Measurements from ENCODE around the gene CCL22. TPM values are rescaled to one million over a fixed set of nuclear protein-coding genes. Genes with fewer than 3 reads are reported as not detected.

The CCL22 gene
- total and polyA plus RNA-seq, 2 experiments from 2014 or later = 0.19 TPM; not detected in 1

DNA sequence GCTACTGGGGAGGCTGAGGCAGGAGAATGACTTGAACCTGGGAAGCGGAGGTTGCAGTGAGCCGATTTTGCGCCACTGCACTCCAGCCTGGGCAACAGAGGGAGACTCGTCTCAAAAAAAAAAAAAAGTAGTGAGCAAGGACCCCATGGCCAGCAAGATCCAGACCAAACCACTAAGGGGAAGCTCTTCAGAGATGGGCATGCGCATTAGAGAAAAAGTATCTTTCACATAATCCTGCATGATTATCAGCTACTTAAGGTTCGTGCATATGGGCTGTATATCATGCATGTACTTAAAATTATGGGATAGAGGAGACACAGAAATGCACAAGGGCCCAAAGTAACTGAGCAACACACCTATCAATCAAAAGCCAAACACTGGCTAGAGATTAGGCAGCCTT, 10.7 kb upstream of the CCL22 start:
- H3K4me3 Mint-ChIP-seq = no peak overlapping the region
- no peaks in the 10 kb centered on the region for H3F3A ChIP-seq (replicated peaks; ENCODE audit: low read depth)
- H3K4me1 Mint-ChIP-seq = no peaks in the 10 kb centered on the region
- no peaks in the 10 kb centered on the region; the same call in 2 of the 3 replicates for H3K9me3 Mint-ChIP-seq
- H3K9me2 ChIP-seq (ENCODE audit: insufficient read depth) = no peaks in the 10 kb centered on the region
- no peaks in the 10 kb centered on the region for H3K27me3 ChIP-seq (ENCODE audit: insufficient read depth)
- H2AFZ ChIP-seq = no peak overlapping the region
- no peaks in the 10 kb centered on the region for H3K36me3 Mint-ChIP-seq (ENCODE audit: low read depth)
- H3K27me3 Mint-ChIP-seq (ENCODE audit: insufficient read depth, low read depth, poor library complexity) = peaks cover 8% of the 10 kb centered on the region
- H3K4me3 ChIP-seq = no peak overlapping the region
- TF ChIP-seq, protein P1, sequence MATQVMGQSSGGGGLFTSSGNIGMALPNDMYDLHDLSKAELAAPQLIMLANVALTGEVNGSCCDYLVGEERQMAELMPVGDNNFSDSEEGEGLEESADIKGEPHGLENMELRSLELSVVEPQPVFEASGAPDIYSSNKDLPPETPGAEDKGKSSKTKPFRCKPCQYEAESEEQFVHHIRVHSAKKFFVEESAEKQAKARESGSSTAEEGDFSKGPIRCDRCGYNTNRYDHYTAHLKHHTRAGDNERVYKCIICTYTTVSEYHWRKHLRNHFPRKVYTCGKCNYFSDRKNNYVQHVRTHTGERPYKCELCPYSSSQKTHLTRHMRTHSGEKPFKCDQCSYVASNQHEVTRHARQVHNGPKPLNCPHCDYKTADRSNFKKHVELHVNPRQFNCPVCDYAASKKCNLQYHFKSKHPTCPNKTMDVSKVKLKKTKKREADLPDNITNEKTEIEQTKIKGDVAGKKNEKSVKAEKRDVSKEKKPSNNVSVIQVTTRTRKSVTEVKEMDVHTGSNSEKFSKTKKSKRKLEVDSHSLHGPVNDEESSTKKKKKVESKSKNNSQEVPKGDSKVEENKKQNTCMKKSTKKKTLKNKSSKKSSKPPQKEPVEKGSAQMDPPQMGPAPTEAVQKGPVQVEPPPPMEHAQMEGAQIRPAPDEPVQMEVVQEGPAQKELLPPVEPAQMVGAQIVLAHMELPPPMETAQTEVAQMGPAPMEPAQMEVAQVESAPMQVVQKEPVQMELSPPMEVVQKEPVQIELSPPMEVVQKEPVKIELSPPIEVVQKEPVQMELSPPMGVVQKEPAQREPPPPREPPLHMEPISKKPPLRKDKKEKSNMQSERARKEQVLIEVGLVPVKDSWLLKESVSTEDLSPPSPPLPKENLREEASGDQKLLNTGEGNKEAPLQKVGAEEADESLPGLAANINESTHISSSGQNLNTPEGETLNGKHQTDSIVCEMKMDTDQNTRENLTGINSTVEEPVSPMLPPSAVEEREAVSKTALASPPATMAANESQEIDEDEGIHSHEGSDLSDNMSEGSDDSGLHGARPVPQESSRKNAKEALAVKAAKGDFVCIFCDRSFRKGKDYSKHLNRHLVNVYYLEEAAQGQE (IDR thresholded peaks at IDR 0.05; ENCODE audit: unreplicated experiment) = no peak
- TF ChIP-seq CREB1 (CRISPR knock-in tag; IDR thresholded peaks at IDR 0.05; ENCODE audit: low read depth) (no peak), POLR2AphosphoS5 (IDR thresholded peaks at IDR 0.05; ENCODE audit: low read depth) (no peak), EZH2phosphoT487 (IDR thresholded peaks at IDR 0.05; ENCODE audit: unreplicated experiment) (no peak), ETS1 (IDR thresholded peaks at IDR 0.05) (no peak), ZNF331 (CRISPR knock-in tag; IDR thresholded peaks at IDR 0.05; ENCODE audit: low read depth) (no peak), CTCF (conservative IDR thresholded peaks at IDR 0.05; ENCODE audit: low read depth in 2 of 2) (no peak), NANOG (IDR thresholded peaks at IDR 0.05; ENCODE audit: borderline replicate concordance) (no peak), ZNF114 (CRISPR knock-in tag; IDR thresholded peaks at IDR 0.05) (no peak), JUNB (IDR thresholded peaks at IDR 0.05; ENCODE audit: unreplicated experiment) (no peak), EZH2 (IDR thresholded peaks at IDR 0.05; ENCODE audit: low read depth, unreplicated experiment) (no peak), STAT1 (IDR thresholded peaks at IDR 0.05; ENCODE audit: unreplicated experiment) (no peak)
- TF ChIP-seq, protein P2, sequence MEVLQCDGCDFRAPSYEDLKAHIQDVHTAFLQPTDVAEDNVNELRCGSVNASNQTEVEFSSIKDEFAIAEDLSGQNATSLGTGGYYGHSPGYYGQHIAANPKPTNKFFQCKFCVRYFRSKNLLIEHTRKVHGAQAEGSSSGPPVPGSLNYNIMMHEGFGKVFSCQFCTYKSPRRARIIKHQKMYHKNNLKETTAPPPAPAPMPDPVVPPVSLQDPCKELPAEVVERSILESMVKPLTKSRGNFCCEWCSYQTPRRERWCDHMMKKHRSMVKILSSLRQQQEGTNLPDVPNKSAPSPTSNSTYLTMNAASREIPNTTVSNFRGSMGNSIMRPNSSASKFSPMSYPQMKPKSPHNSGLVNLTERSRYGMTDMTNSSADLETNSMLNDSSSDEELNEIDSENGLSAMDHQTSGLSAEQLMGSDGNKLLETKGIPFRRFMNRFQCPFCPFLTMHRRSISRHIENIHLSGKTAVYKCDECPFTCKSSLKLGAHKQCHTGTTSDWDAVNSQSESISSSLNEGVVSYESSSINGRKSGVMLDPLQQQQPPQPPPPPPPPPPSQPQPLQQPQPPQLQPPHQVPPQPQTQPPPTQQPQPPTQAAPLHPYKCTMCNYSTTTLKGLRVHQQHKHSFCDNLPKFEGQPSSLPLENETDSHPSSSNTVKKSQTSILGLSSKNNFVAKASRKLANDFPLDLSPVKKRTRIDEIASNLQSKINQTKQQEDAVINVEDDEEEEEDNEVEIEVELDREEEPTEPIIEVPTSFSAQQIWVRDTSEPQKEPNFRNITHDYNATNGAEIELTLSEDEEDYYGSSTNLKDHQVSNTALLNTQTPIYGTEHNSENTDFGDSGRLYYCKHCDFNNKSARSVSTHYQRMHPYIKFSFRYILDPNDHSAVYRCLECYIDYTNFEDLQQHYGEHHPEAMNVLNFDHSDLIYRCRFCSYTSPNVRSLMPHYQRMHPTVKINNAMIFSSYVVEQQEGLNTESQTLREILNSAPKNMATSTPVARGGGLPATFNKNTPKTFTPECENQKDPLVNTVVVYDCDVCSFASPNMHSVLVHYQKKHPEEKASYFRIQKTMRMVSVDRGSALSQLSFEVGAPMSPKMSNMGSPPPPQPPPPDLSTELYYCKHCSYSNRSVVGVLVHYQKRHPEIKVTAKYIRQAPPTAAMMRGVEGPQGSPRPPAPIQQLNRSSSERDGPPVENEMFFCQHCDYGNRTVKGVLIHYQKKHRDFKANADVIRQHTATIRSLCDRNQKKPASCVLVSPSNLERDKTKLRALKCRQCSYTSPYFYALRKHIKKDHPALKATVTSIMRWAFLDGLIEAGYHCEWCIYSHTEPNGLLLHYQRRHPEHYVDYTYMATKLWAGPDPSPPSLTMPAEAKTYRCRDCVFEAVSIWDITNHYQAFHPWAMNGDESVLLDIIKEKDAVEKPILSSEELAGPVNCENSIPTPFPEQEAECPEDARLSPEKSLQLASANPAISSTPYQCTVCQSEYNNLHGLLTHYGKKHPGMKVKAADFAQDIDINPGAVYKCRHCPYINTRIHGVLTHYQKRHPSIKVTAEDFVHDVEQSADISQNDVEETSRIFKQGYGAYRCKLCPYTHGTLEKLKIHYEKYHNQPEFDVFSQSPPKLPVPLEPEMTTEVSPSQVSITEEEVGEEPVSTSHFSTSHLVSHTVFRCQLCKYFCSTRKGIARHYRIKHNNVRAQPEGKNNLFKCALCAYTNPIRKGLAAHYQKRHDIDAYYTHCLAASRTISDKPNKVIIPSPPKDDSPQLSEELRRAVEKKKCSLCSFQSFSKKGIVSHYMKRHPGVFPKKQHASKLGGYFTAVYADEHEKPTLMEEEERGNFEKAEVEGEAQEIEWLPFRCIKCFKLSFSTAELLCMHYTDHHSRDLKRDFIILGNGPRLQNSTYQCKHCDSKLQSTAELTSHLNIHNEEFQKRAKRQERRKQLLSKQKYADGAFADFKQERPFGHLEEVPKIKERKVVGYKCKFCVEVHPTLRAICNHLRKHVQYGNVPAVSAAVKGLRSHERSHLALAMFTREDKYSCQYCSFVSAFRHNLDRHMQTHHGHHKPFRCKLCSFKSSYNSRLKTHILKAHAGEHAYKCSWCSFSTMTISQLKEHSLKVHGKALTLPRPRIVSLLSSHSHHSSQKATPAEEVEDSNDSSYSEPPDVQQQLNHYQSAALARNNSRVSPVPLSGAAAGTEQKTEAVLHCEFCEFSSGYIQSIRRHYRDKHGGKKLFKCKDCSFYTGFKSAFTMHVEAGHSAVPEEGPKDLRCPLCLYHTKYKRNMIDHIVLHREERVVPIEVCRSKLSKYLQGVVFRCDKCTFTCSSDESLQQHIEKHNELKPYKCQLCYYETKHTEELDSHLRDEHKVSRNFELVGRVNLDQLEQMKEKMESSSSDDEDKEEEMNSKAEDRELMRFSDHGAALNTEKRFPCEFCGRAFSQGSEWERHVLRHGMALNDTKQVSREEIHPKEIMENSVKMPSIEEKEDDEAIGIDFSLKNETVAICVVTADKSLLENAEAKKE (CRISPR knock-in tag; IDR thresholded peaks at IDR 0.05) = no peak
- no peak overlapping the region for H3K4me2 ChIP-seq
- no peak overlapping the region for H3K27ac ChIP-seq (ENCODE audit: low read depth)
- no peaks in the 10 kb centered on the region for H3K36me3 ChIP-seq (ENCODE audit: insufficient read depth)
- no peaks in the 10 kb centered on the region; the same call in 1 of the 2 replicates for H4K20me1 ChIP-seq (replicated peaks; ENCODE audit: insufficient read depth)
- H3K27ac Mint-ChIP-seq = no peak overlapping the region
- no peaks in the 10 kb centered on the region for H3K4me1 ChIP-seq (ENCODE audit: insufficient read depth)
- H3K79me2 ChIP-seq (replicated peaks; ENCODE audit: insufficient read depth) = no peaks in the 10 kb centered on the region
- DNase-seq (ENCODE audit: low spot score) (no peak), ATAC-seq (no peak)

All from GM23338 (cell line).